GM23338 (cell line): ENCODE measurements around the gene ZCCHC12.

Source experiments
- JUNB ChIP-seq: IDR thresholded peaks from one replicate; pipeline ENCODE4 v1.6.1; 2016; ENCODE audit warnings: antibody characterized with exemption; ENCODE audit not compliant: unreplicated experiment
- TF ChIP-seq, protein P1 (sequence below), 2 experiments: fragments of 200-600 bp in 1 of 2; sonication (generic) in 1 of 2; conservative IDR thresholded peaks; 2 replicates each; pipeline versions ENCODE4 v1.5.1 to v1.6.1; 2016 to 2017; ENCODE audit warnings: antibody characterized with exemption in 2 of 2, low read depth in 2 of 2, mild to moderate bottlenecking in 2 of 2, moderate library complexity in 1 of 2
- TF ChIP-seq, protein P2 (sequence below): IDR thresholded peaks from one replicate; pipeline ENCODE4 v1.6.1; 2018; ENCODE audit warnings: antibody characterized with exemption; ENCODE audit not compliant: unreplicated experiment

- TF ChIP-seq, protein P1, sequence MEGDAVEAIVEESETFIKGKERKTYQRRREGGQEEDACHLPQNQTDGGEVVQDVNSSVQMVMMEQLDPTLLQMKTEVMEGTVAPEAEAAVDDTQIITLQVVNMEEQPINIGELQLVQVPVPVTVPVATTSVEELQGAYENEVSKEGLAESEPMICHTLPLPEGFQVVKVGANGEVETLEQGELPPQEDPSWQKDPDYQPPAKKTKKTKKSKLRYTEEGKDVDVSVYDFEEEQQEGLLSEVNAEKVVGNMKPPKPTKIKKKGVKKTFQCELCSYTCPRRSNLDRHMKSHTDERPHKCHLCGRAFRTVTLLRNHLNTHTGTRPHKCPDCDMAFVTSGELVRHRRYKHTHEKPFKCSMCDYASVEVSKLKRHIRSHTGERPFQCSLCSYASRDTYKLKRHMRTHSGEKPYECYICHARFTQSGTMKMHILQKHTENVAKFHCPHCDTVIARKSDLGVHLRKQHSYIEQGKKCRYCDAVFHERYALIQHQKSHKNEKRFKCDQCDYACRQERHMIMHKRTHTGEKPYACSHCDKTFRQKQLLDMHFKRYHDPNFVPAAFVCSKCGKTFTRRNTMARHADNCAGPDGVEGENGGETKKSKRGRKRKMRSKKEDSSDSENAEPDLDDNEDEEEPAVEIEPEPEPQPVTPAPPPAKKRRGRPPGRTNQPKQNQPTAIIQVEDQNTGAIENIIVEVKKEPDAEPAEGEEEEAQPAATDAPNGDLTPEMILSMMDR (conservative IDR thresholded peaks at IDR 0.05; ENCODE audit: low read depth in 2 of 2), result no peak
- TF ChIP-seq, protein P2, sequence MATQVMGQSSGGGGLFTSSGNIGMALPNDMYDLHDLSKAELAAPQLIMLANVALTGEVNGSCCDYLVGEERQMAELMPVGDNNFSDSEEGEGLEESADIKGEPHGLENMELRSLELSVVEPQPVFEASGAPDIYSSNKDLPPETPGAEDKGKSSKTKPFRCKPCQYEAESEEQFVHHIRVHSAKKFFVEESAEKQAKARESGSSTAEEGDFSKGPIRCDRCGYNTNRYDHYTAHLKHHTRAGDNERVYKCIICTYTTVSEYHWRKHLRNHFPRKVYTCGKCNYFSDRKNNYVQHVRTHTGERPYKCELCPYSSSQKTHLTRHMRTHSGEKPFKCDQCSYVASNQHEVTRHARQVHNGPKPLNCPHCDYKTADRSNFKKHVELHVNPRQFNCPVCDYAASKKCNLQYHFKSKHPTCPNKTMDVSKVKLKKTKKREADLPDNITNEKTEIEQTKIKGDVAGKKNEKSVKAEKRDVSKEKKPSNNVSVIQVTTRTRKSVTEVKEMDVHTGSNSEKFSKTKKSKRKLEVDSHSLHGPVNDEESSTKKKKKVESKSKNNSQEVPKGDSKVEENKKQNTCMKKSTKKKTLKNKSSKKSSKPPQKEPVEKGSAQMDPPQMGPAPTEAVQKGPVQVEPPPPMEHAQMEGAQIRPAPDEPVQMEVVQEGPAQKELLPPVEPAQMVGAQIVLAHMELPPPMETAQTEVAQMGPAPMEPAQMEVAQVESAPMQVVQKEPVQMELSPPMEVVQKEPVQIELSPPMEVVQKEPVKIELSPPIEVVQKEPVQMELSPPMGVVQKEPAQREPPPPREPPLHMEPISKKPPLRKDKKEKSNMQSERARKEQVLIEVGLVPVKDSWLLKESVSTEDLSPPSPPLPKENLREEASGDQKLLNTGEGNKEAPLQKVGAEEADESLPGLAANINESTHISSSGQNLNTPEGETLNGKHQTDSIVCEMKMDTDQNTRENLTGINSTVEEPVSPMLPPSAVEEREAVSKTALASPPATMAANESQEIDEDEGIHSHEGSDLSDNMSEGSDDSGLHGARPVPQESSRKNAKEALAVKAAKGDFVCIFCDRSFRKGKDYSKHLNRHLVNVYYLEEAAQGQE, result no peak
- no peak for TF ChIP-seq JUNB
These were observed 43.6 kb downstream of the ZCCHC12 start for GRCh38 chrX:118867251-118867650.
